B cell (primary cell): ENCODE measurements around the gene THBS3.

Experiments
- EZH2 ChIP-seq: IDR thresholded peaks from 2 replicates; pipeline ENCODE4 v1.6.1; 2012; ENCODE audit warnings: borderline replicate concordance, low read depth, mild to moderate bottlenecking, moderate library complexity, low read length; ENCODE audit not compliant: insufficient read depth, poor library complexity, severe bottlenecking
- TF ChIP-seq, protein P1 (sequence below): fragments of 200-600 bp; IDR thresholded peaks from one replicate; pipeline ENCODE4 v1.8.0; 2022; ENCODE audit warnings: antibody characterized with exemption, mild to moderate bottlenecking

DNA sequence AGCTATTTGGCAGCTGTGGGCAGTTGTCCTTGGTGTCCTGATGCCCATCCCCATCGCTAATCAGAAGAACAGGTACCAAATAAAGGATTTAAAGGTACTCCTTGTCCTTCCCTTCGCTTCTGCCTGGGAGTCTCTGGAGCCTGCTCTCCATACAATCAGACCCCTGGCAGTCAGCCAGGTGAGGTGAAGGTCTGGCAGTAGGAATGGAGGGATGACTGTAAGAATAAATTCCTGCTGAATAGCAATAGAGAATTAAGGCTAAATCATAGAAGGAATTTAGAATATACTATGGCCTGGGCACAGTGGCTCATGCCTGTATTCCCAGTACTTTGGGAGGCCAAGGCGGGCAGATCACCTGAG lies 9.2 kb downstream of the THBS3 start:
- TF ChIP-seq, protein P1, sequence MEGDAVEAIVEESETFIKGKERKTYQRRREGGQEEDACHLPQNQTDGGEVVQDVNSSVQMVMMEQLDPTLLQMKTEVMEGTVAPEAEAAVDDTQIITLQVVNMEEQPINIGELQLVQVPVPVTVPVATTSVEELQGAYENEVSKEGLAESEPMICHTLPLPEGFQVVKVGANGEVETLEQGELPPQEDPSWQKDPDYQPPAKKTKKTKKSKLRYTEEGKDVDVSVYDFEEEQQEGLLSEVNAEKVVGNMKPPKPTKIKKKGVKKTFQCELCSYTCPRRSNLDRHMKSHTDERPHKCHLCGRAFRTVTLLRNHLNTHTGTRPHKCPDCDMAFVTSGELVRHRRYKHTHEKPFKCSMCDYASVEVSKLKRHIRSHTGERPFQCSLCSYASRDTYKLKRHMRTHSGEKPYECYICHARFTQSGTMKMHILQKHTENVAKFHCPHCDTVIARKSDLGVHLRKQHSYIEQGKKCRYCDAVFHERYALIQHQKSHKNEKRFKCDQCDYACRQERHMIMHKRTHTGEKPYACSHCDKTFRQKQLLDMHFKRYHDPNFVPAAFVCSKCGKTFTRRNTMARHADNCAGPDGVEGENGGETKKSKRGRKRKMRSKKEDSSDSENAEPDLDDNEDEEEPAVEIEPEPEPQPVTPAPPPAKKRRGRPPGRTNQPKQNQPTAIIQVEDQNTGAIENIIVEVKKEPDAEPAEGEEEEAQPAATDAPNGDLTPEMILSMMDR: no peak
- no peak for TF ChIP-seq EZH2
